ENCODE data around the gene CDON.

DNA sequence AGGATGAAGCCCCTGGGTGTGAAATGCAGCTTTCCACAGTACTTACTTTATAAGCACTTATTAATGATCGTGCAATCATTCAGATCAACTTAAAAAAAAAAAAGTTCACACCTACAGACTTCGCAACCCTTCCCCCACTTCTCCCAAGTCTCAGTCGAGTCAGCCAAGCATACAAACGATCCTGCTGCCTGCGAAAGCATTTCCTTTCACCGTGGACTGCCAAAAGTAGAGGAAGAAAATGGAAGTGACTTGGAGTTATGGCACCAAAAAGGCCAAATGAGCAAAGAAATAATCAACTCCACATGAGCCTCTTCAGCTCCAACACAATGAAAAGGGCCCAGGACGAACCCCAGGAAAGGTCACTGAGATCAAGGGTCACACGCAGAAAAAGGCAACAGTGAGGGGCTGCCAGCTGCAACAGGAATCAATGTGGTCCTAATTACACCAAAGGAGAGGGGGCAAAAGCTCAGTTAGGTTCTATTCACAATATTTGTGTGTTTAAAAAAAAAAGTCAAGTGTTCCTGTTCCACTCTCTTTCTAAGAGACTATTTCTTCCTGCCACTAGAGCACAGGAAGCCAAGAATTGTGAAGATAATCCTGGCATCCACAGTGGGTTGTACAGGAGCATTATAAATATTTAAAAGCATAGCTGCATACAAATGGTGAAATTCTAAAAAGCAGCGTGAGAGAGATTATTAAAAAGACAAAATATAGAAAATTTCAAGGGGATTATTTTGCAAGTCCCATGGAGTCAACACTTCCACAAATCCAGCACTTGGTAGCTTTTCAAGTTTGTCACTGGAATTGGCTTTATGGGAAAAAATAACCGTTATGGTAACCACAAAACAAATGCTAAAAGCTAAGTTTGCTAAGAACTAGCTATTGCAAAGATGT is 28.4 kb downstream of the CDON start:
- no peak for TF ChIP-seq EZH2 (IDR thresholded peaks at IDR 0.05; ENCODE audit: borderline replicate concordance, low read depth, low read length, severe bottlenecking)
- TF ChIP-seq CTCF (IDR thresholded peaks at IDR 0.05; ENCODE audit: borderline replicate concordance, extremely low read depth, low read length, poor library complexity, severe bottlenecking): no peak

All from DND-41 (cell line).